ENCODE data around the gene MASP2.
"Not testable (repeated sequence)": the region's sequence is repeated elsewhere in the genome, so short reads cannot be mapped to it uniquely, and the experiment has no call there.

MASP2 gene

GRCh38 chr1:10990828-10991227, 56.2 kb downstream of the MASP2 start:
- TF ChIP-seq ZFX (IDR thresholded peaks at IDR 0.05; ENCODE audit: borderline replicate concordance) (no peak), CTCF (IDR thresholded peaks at IDR 0.05) (no peak)
- no peak overlapping the region for H3K27ac ChIP-seq

GRCh38 chr1:10989920-10990516, 57.0 kb downstream of the MASP2 start:
- H3K27ac ChIP-seq = not testable (repeated sequence)

- no peak for TF ChIP-seq ZFX (IDR thresholded peaks at IDR 0.05; ENCODE audit: borderline replicate concordance)
- no peak for TF ChIP-seq CTCF (IDR thresholded peaks at IDR 0.05)
- no peak overlapping the region for H3K27ac ChIP-seq
Measured at GRCh38 chr1:10989095-10989494, 57.9 kb downstream of the MASP2 start.

- no peak for TF ChIP-seq ZFX (IDR thresholded peaks at IDR 0.05; ENCODE audit: borderline replicate concordance)
- no peak for TF ChIP-seq CTCF (IDR thresholded peaks at IDR 0.05)
- no peak overlapping the region for H3K27ac ChIP-seq
Measured at GRCh38 chr1:10987840-10988417, 59.1 kb downstream of the MASP2 start.

- TF ChIP-seq CTCF (IDR thresholded peaks at IDR 0.05) (no peak), ZFX (IDR thresholded peaks at IDR 0.05; ENCODE audit: borderline replicate concordance) (no peak)
- H3K27ac ChIP-seq = no peak overlapping the region
Measured at GRCh38 chr1:10986525-10986890, 60.5 kb downstream of the MASP2 start.

GRCh38 chr1:10980841-10981727, 66.0 kb downstream of the MASP2 start:
- no peak overlapping the region for H3K27ac ChIP-seq
- TF ChIP-seq CTCF (IDR thresholded peaks at IDR 0.05) (no peak), ZFX (IDR thresholded peaks at IDR 0.05; ENCODE audit: borderline replicate concordance) (no peak)

- H3K27ac ChIP-seq = no peak overlapping the region
- TF ChIP-seq CTCF (IDR thresholded peaks at IDR 0.05) (peak; percentile 25), ZFX (IDR thresholded peaks at IDR 0.05; ENCODE audit: borderline replicate concordance) (no peak)
Measured at GRCh38 chr1:10980094-10980577, 66.9 kb downstream of the MASP2 start.
